ENCODE data around the gene SHB. TPM values are rescaled to one million over a fixed set of nuclear protein-coding genes. Genes with fewer than 3 reads are reported as not detected.

The SHB gene
- total and polyA plus RNA-seq, 2 of the 13 experiments (the other 11 are each of a cell fraction or from before 2014, with no cell fraction given): 19.4 to 20.7 TPM

GRCh38 chr9:37897665-37898064, 171.4 kb downstream of the SHB start:
- WGBS (ENCODE audit: low lambda C conversion rate): 84% methylated on average over 2 of the region's 2 CpGs
- Histone ChIP-seq H3K4me3 (replicated peaks in 1 of 3; ENCODE audit: insufficient read depth in 1 of 3, low read depth in 2 of 3, low read length in 3 of 3) (no peak overlapping the region), H2AFZ (ENCODE audit: low read length) (no peak overlapping the region), H4K20me1 (ENCODE audit: insufficient read depth, low read length) (no peaks in the 10 kb centered on the region), H3K9ac (ENCODE audit: insufficient read depth, low read depth, low read length) (no peak overlapping the region), H3K27me3 (ENCODE audit: control insufficient read depth in 1 of 2, insufficient read depth in 2 of 2, low read length in 2 of 2) (no peaks in the 10 kb centered on the region), H3K79me2 (ENCODE audit: insufficient read depth, low read length) (peaks cover 15% of the 10 kb centered on the region), H3K4me1 (ENCODE audit: insufficient read depth, low read length) (peaks cover 14% of the 10 kb centered on the region), H3K9me3 (ENCODE audit: low read length) (no peaks in the 10 kb centered on the region), H3K36me3 (replicated peaks in 1 of 2; ENCODE audit: control insufficient read depth in 1 of 2, insufficient read depth in 2 of 2, low read length in 2 of 2) (peaks cover 5 to 37% of the 10 kb centered on the region in 2 experiments; a peak in 4 of 5 replicates), H3K4me2 (ENCODE audit: low read depth, low read length) (no peak overlapping the region), H3K27ac (ENCODE audit: extremely low read length, insufficient read depth, low read length) (no peak overlapping the region)
- FAIRE-seq (no peak), DNase-seq (ENCODE audit: low spot score) (no peak), ATAC-seq (no peak)
- POLR2A ChIA-PET: no interaction called here
- CTCF ChIA-PET (ENCODE audit: low intra/inter-chr PET ratio, low total read pairs): no interaction called here
- TF ChIP-seq ZNF282 (IDR thresholded peaks at IDR 0.05; ENCODE audit: partially characterized antibody) (no peak), GMEB2 (CRISPR knock-in tag; IDR thresholded peaks at IDR 0.05; ENCODE audit: low read depth) (no peak), ATF7 (IDR thresholded peaks at IDR 0.05) (no peak), ATF7 (CRISPR knock-in tag; IDR thresholded peaks at IDR 0.05) (no peak), HDAC1 (CRISPR knock-in tag; IDR thresholded peaks at IDR 0.05) (no peak), GATAD1 (CRISPR knock-in tag; IDR thresholded peaks at IDR 0.05) (no peak), SRY (CRISPR knock-in tag; IDR thresholded peaks at IDR 0.05) (no peak), ZFP36L2 (CRISPR knock-in tag; IDR thresholded peaks at IDR 0.05) (no peak), CAMTA2 (CRISPR knock-in tag; IDR thresholded peaks at IDR 0.05; ENCODE audit: borderline replicate concordance) (no peak), ZBTB38 (CRISPR knock-in tag; IDR thresholded peaks at IDR 0.05) (no peak), DRAP1 (CRISPR knock-in tag; IDR thresholded peaks at IDR 0.05) (no peak), ZNF337 (CRISPR knock-in tag; IDR thresholded peaks at IDR 0.05; ENCODE audit: borderline replicate concordance, low read depth) (no peak), ZNF83 (CRISPR knock-in tag; IDR thresholded peaks at IDR 0.05; ENCODE audit: borderline replicate concordance) (no peak), PCBP2 (optimal IDR thresholded peaks at IDR 0.05; ENCODE audit: low read depth, low read length, poor library complexity, severe bottlenecking) (no peak)
- TF ChIP-seq, protein P1, sequence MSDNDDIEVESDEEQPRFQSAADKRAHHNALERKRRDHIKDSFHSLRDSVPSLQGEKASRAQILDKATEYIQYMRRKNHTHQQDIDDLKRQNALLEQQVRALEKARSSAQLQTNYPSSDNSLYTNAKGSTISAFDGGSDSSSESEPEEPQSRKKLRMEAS (IDR thresholded peaks at IDR 0.05): no peak
- intact Hi-C loops (cut with micrococcal nuclease; ENCODE audit: unreplicated experiment) (no loop called here), in situ Hi-C loops (cut with HindIII; ENCODE audit: extremely low pct_ligation_motif_present, low pct_unique_long_range_greater_than_20kb) (no loop called here)
- no TSS peak for BruUV-seq (replicated peaks)

All from HepG2 (cell line).